ENCODE data around the gene HHATL.

GRCh38 chr3:42693530-42693930 is 9.1 kb downstream of the HHATL start:
- TF ChIP-seq CTCF (conservative IDR thresholded peaks at IDR 0.05) (no peak), ZFX (IDR thresholded peaks at IDR 0.05) (no peak)
